Measurements from ENCODE around the gene PSME3IP1. TPM values are rescaled to one million over a fixed set of nuclear protein-coding genes. Genes with fewer than 3 reads are reported as not detected.

Gene PSME3IP1
- total and polyA plus RNA-seq, 2 of the 4 experiments (the other 2 are of a cell fraction) = 50.2 to 75.2 TPM

DNA sequence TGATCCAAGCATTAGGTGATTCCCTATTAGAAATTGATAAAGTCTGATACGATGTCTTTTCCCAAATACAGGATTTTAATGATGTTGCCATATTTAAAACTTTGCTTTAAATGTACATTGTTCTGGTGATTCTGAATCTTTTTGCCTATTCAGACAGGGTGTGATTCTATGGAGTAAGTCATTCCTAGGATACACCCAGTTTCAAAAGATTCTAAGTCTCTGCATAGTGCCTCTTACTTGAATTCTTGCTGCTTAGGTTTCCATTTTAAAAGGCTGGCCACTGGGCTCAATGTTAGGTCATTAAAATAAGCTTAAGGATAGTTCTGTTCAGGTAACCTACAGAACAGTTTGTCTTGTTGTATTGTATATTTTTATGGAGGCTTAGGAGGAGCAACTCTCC lies 37.2 kb upstream of the PSME3IP1 start:
- TF ChIP-seq FOS (IDR thresholded peaks at IDR 0.05; ENCODE audit: low read depth, low read length) (no peak), NFE2L2 (IDR thresholded peaks at IDR 0.05; ENCODE audit: low read depth, low read length) (no peak), MXI1 (IDR thresholded peaks at IDR 0.05; ENCODE audit: borderline replicate concordance, low read depth, low read length) (no peak)
- TF ChIP-seq, protein P1, sequence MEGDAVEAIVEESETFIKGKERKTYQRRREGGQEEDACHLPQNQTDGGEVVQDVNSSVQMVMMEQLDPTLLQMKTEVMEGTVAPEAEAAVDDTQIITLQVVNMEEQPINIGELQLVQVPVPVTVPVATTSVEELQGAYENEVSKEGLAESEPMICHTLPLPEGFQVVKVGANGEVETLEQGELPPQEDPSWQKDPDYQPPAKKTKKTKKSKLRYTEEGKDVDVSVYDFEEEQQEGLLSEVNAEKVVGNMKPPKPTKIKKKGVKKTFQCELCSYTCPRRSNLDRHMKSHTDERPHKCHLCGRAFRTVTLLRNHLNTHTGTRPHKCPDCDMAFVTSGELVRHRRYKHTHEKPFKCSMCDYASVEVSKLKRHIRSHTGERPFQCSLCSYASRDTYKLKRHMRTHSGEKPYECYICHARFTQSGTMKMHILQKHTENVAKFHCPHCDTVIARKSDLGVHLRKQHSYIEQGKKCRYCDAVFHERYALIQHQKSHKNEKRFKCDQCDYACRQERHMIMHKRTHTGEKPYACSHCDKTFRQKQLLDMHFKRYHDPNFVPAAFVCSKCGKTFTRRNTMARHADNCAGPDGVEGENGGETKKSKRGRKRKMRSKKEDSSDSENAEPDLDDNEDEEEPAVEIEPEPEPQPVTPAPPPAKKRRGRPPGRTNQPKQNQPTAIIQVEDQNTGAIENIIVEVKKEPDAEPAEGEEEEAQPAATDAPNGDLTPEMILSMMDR (conservative IDR thresholded peaks at IDR 0.05; ENCODE audit: low read depth, low read length) = no peak
- peaks cover 3% of the 10 kb centered on the region; the same call in 1 of the 2 replicates for H3K9me1 ChIP-seq (ENCODE audit: insufficient read depth, low read length)
- no peak overlapping the region for H2AK5ac ChIP-seq (ENCODE audit: low read depth, low read length)
- H3K79me1 ChIP-seq (ENCODE audit: low read depth in 1 of 2, low read length in 2 of 2) = peaks cover 3 to 12% of the 10 kb centered on the region in 2 experiments; a peak in 2 of 4 replicates
- H3K23ac ChIP-seq (ENCODE audit: low read depth, low read length) = no peak overlapping the region
- no peaks in the 10 kb centered on the region for H3K9me3 ChIP-seq (ENCODE audit: control insufficient read depth, insufficient read depth, low read length)
- ATAC-seq (ENCODE audit: low read depth) (no peak), DNase-seq (no peak)
- no peaks in the 10 kb centered on the region for H3K4me1 ChIP-seq (ENCODE audit: control insufficient read depth, insufficient read depth, low read length)
- no CpG with 5 or more reads among the region's 1 CpG for WGBS, 2 experiments (ENCODE audit: extremely low coverage in 2 of 2, insufficient read length in 1 of 2)
- H4K5ac ChIP-seq (ENCODE audit: low read depth, low read length) = no peak overlapping the region
- no peak overlapping the region for H2BK5ac ChIP-seq (ENCODE audit: low read depth, low read length, poor library complexity, severe bottlenecking)
- no peak overlapping the region for H4K91ac ChIP-seq (ENCODE audit: insufficient read depth, low read depth, low read length)
- H3K56ac ChIP-seq (ENCODE audit: extremely low read depth, insufficient read depth, low read length) = no peak overlapping the region
- no peak overlapping the region for H3K27ac ChIP-seq (ENCODE audit: insufficient read depth, low read length)
- no peak overlapping the region for H3K4ac ChIP-seq (ENCODE audit: low read depth, low read length)
- H3K4me2 ChIP-seq (ENCODE audit: low read depth, low read length) = no peak overlapping the region
- no peak overlapping the region for H3K18ac ChIP-seq (ENCODE audit: low read depth, low read length)
- no TSS peak for BruUV-seq (replicated peaks)
- POLR2A ChIA-PET (ENCODE audit: unreplicated experiment) = no interaction called here
- intact Hi-C loops (cut with micrococcal nuclease) = no loop called here
- no peak overlapping the region for H2AK9ac ChIP-seq (replicated peaks; ENCODE audit: low read depth, low read length, poor library complexity)
- in situ Hi-C loops (cut with MboI; ENCODE audit: low sequenced_read_pairs) = no loop called here
- CTCF ChIA-PET = no interaction called here
- no peak overlapping the region for H4K8ac ChIP-seq (ENCODE audit: low read depth in 2 of 2, low read length in 2 of 2)
- H3K14ac ChIP-seq (replicated peaks; ENCODE audit: low read depth, low read length) = no peak overlapping the region
- H2BK20ac ChIP-seq (ENCODE audit: low read depth, low read length) = no peak overlapping the region
- dilution Hi-C loops (cut with HindIII; ENCODE audit: low sequenced_read_pairs, unreplicated experiment) = no loop called here
- no peak overlapping the region for H3K9ac ChIP-seq (ENCODE audit: low read depth, low read length)
- no peaks in the 10 kb centered on the region for H3K27me3 ChIP-seq (ENCODE audit: control insufficient read depth, insufficient read depth, low read length)
- peaks cover 36% of the 10 kb centered on the region for H3K36me3 ChIP-seq (ENCODE audit: control insufficient read depth, insufficient read depth, low read length)
- H2BK15ac ChIP-seq (ENCODE audit: low read depth, low read length) = no peak overlapping the region
- no peaks in the 10 kb centered on the region for H4K20me1 ChIP-seq (ENCODE audit: insufficient read depth, low read length)
- H3K4me3 ChIP-seq (ENCODE audit: insufficient read depth, low read depth, low read length) = no peak overlapping the region
- no peak overlapping the region for H2AFZ ChIP-seq (replicated peaks; ENCODE audit: low read length, poor library complexity)
- no peak overlapping the region for H2BK120ac ChIP-seq (ENCODE audit: low read depth, low read length)
